ENCODE measurements around the gene CHEK1.

CHEK1 gene

DNA sequence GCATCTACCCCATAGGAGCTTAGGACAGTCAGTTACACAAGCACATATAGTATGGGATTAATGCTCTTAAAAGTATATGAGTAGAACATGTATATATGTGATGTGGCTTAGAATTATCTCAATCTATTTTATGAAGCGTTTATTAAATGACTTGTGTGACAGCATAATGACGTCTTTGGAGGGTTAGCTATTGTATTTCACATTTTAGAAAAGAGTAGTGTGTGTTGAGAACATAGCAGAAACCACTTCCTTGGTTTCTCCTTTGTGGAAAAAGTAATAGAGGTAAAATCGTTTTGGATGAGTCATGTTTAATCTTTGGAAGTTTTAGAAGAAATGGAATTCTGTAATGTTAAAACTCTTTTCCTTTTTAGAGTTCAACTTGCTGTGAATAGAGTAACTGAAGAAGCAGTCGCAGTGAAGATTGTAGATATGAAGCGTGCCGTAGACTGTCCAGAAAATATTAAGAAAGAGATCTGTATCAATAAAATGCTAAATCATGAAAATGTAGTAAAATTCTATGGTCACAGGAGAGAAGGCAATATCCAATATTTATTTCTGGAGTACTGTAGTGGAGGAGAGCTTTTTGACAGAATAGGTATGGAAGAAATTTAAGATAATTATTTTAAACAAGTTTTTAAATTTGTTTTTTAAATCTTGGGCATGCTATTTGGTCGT, 2.4 kb downstream of the CHEK1 start:
- no peak for DNase-seq

DNA sequence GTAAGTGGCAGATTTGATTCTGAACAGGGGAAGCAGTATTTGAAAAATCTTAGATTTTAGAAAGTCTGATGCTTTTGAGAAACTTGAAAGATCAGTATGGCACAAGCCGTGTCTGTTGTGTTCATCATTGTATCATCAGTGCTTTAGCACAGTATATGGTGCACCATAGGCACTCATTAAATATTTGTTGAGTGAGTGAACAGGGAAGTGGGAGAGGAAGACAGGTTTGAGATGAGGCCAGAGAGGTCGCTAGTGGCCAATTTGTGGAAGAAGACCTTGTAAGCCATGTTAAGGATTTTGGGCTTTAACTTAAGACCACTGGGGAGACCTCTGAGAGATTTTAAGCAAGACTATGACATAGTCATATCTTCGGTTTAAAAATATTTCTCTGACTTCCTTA, 12.9 kb downstream of the CHEK1 start:
- no peak for DNase-seq

GRCh38 chr11:125638315-125638714, 13.4 kb downstream of the CHEK1 start:
- DNase-seq, result no peak

GRCh38 chr11:125645871-125646270, 20.9 kb downstream of the CHEK1 start:
- no peak for DNase-seq

DNA sequence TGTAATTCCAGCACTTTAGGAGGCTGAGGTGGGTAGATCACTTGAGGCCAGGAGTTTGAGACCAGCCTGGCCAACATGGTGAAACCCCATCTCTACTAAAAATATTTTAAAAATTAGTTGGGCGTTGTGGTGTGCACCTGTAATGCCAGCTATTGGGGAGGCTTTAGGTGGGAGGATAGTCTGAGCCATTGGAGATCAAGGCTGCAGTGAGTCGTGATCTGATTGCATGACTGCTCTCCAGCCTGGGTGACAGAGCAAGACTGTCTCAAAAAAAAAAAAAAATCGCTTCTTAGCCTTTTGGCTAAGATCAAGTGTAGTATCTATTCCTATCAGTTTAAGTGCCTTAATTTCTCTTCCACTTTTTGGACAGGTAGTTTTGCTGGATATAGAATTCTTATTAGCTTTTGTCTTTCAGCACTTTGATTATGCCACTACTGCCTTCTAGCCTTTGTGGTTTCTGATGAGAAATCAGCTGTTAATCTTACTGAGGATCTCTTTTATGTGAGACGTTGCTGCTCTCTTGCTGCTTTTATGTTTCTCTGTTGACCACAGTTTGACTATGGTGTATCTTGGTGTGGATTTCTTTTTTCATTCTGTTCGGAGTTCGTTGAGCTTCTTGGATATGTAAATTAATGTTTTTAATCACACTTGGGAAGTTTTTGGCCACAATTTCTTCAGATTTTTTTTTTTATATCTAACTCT, 24.7 kb downstream of the CHEK1 start:
- no peak for DNase-seq

- DNase-seq, result no peak
Measured at GRCh38 chr11:125662689-125663088, 37.7 kb downstream of the CHEK1 start.

- DNase-seq, result no peak
Measured at GRCh38 chr11:125663910-125664309, 38.9 kb downstream of the CHEK1 start.

- DNase-seq, result no peak
Measured at GRCh38 chr11:125667151-125667550, 42.2 kb downstream of the CHEK1 start.

DNA sequence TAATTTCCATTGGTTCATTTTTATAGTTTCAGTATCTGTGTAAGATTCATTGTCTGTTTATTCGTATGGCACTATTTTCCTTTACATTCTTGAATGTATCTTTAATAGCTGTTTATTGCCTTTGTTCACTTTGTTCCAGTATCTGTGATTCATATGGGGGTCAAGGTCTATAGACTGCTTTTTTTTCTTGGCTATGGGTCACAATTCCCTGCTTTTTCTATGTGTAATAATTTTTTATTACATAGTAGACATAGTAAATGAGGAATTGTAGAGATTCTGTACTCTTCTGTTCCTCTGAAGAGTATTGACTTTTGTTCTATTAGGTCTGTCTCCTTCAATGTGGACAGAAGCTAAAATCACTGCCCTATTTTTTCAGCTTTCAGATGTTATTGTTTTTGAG, 45.2 kb downstream of the CHEK1 start:
- no peak for DNase-seq

- no peak for DNase-seq
Measured at GRCh38 chr11:125671561-125671960, 46.6 kb downstream of the CHEK1 start.

GRCh38 chr11:125674210-125674609, 49.2 kb downstream of the CHEK1 start:
- DNase-seq, result no peak

DNA sequence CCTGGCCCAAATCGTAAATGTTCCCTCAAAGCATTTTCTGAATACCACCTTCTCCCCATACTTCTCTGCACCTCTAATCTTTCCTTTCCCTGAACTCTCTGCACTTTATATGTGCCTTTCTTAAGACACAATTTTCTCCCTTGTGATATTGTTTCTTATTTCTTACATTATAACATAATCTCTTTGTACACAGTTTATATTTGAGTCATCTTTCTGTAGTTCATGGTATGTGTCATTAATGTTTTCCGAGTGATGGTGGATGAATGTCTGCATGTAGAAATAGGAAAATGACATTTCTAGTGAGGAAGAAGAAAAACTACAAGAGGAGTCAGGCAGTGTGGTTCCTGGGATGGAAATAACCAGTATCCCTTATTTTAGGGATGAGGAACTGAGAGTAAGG, 50.2 kb downstream of the CHEK1 start:
- no peak for DNase-seq

GRCh38 chr11:125679397-125679796, 54.4 kb downstream of the CHEK1 start:
- no peak for DNase-seq

DNA sequence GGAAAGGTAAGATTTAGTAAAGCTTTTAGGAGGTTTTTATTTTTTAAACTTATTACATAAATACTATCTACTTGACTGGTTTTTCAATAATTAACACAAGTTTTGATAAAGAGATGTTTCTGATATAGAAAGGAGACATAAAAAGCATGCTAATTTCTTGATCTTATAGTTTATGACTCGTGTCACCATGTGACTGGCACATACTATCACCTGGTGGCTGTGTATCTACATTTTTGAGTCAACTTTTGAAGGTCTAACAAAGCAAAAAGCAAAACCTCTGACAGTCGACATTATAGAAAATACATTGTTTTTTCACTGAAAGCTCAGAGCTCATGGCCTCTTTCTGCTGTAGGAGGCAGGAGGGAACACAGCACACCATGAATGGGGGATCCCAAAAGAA, 54.9 kb downstream of the CHEK1 start:
- DNase-seq, result no peak

- DNase-seq, result no peak
Measured at GRCh38 chr11:125680747-125681146, 55.8 kb downstream of the CHEK1 start, which contains the start of gene ACRV1. Gene ACRV1 (minus strand): TSS chr11:125680847. CDS start chr11:125680780, 67 bp downstream.

DNA sequence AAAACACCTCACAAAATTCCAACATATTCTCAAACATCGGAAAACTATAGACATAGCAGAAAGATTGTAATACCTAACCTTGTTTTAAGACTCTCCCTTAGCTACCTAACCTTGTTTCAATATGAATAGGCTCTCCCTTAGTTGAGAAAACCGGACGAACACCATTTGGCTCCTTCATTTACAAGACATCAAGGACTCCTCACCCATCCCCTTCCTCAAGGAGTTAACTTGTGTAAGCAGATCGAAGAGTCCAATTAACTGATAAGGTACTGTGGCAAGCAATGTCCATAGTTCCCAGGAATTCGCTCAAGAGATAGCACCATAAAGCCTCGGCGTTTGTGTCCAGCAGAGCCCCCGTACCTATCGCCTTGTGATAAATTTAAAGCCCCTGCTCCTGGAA, 60.3 kb downstream of the CHEK1 start:
- no peak for DNase-seq

DNA sequence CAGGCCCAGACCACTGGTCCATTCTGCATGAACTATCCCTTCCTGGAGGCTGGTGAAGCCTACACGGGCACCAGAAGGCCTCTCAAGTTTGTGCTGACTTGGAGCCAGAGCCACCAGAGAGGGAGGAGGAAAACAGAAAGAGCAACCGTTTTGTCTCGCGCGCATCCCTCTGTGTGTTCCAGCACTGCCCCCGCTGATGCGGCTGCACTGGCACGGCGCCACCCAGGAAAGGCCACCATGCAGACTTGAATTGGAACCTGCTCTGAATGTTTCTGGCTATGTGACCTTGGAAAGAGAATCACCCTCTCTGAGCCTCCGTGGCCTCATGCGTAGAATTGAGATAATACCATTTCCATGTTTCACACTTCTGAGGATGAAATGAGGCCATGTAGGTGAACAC, 63.1 kb downstream of the CHEK1 start:
- no peak for DNase-seq

- no peak for DNase-seq
Measured at GRCh38 chr11:125688632-125689031, 63.7 kb downstream of the CHEK1 start.

DNA sequence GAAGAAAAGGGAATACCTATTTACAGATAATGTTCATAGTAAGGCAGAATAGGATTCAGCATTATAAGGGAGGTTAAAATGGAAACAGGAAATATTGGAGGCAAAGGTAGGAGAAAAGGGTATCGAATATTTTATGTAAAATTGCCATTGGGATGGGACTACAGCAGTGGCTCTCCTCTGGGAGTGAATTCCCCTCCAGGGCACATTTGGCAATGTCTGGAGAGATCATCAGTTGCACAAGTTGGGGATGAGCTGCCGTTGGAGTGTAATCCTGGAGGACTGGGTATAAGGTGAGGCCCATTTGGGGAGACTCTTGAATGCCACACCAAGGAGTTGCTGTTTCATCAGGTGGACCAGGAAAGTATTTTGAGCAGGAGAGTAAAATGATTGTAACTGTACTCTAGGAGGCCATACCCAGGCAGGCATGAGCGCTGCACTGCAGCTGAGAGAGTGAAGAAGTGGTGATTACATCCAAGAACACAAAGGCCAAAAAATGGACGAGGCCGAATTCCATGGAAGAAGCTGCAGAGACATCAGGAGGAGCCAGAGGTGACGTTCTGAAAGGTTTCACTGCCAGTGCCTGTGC, 64.4 kb downstream of the CHEK1 start:
- DNase-seq, result no peak

DNA sequence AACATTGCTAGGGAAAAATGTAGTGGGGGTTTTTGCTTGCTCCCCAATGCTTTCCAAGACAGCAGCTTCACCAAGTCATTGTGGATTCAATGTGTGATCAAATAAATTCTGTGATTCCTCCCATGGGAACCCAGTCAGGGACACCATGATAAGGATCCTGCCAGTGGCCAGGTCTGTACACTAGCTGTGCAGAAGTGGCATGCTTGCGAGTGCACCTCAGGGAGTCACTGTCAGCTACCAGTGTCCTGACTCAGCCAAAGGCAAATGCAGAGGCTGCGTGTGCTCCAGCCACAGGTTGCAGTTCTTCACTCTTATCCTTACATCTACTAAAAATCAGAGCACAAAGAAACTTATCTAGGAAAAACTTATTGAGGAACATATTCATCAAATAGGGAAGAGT, 65.0 kb downstream of the CHEK1 start:
- no peak for DNase-seq

DNA sequence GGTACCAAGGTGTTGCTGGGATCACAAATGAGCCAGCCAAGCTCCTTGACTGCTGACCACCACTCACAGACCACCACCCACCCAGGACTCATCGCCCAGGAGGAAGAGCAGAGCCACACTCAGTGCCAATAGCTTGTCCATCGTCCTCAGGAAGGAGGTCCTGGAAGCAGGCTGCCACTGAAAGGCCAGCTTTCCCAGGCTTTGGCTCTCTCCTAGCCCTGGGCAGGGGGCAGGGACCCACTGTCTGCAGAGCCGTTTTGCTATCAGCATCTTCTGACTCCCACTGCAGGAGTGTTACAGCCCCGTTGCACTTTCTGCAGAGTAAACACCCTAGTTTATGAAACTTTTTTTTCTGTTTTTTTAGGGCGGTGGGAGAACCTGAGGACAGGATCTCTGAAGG, 67.9 kb downstream of the CHEK1 start:
- no peak for DNase-seq

- DNase-seq, result no peak
Measured at GRCh38 chr11:125694951-125695350, 70.0 kb downstream of the CHEK1 start.

DNA sequence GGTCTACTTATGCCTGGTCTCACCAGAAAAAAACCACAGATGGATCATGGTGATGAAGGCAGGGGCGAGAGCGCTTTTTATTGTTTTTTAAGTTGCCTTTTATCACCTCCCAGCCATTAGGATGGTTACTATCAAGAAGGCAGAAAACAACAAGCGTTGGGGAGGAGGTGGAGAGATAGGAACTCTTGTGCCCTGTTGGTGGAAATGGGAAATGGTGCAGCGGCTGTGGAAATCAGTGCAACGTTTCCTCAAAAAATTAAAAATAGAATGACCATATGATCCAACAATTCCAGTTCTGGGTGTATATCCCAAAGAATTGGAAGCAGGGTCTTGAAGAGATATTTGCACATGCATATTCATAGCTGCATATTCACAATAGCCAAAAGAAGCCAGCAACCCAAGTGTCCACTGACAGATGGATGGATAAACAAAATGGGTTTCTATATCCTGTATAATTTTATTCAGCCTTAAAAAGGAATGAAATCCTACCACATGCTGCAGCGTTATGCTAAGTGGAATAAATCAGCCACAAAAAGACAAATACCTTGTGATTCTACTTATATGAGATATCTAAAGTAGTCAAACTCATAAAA, 76.2 kb downstream of the CHEK1 start:
- no peak for DNase-seq
